Lower leg skin (tissue), 4 donors: ENCODE results near the gene IGSF21. TPM values are rescaled to one million over a fixed set of nuclear protein-coding genes. Genes with fewer than 3 reads are reported as not detected.

Experiments used
- DNase-seq, 2 donors: peaks; one replicate each; pipeline ENCODE4 v3.0.0-alpha.2; 2019; ENCODE audit warnings: low spot score in 2 of 2
- H3K4me3 ChIP-seq: fragments of 200-600 bp; sonication (generic); 2 replicates; pipeline ENCODE4 v1.5.1; 2017; ENCODE audit warnings: mild to moderate bottlenecking, low read depth; ENCODE audit not compliant: poor library complexity, severe bottlenecking
- CTCF ChIP-seq, 3 donors: fragments of 450-650 bp; IDR thresholded peaks; one replicate each; pipeline ENCODE4 v1.5.1; 2016; ENCODE audit warnings: antibody characterized with exemption in 3 of 3, mild to moderate bottlenecking in 3 of 3, moderate library complexity in 2 of 3
- POLR2A ChIP-seq, 2 donors: fragments of 450-650 bp; IDR thresholded peaks; one replicate each; pipeline ENCODE4 v1.6.1; 2016 to 2017; ENCODE audit warnings: antibody characterized with exemption in 2 of 2, mild to moderate bottlenecking in 1 of 2, moderate library complexity in 1 of 2
- WGBS, 2 donors: methylation state at CpG; one replicate each; pipeline ENCODE4 v1.1.5; 2018; 5-methylcytosine and 5-hydroxymethylcytosine counted together
- intact Hi-C: fragments of 100-400 bp; cut with DNase I; formaldehyde crosslinking; loops from one replicate; pipeline ENCODE4 v1.15.0; 2023; ENCODE audit warnings: low total_unique reads
- total RNA-seq, 4 donors: library from RNA; depleted of rRNA; stranded (reverse); fragments of >200 nt; gene quantifications; one replicate each; pipeline ENCODE4 v1.1.0, GENCODE V29; 2016

The IGSF21 gene
- total RNA-seq, 4 donors from 2014 or later, result 0.66 to 3.0 (median 1.3) TPM

DNA sequence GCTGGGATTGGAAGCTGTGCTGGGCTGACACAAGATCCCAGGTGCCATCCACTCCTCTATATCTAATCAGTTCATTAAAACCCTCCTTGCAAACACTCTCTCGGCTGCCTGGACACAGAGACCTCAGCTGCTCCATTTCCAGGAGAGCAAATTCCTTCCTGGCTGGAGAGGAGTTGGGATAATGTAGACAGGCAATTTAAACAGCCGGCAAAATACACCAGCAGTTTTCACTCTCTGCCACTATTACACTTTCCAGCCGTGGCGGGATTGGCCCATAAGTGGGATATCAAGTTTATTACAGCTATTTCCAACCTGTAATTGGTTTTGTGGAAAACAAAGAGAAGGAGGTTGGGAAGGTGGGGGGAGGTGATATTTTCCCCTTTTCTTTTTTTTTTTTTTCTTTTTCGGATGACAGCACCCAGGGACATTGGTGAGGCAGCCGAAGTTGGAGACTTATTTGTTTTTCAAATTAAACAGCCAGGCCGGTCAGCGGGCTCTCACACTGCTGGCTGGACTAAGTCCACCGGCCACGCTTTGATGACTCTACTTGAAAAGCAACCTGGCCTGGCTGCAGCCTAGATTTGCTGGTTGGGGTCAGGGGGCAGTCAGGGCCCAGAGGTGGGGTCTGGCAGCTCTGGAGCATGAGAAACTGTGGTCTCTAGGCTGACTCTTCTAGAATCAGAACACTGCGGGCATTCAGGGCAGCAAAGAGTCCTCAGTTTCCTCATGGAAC is 177.4 kb downstream of the IGSF21 start:
- no peak for DNase-seq
- H3K4me3 ChIP-seq, result no peak overlapping the region
- no peak for TF ChIP-seq CTCF (IDR thresholded peaks at IDR 0.05)
- intact Hi-C loops, result no loop called here
- WGBS, 2 donors, result 57 to 59% methylated on average over 11 of the region's 11 CpGs

GRCh38 chr1:18285538-18285924 is 177.9 kb downstream of the IGSF21 start:
- intact Hi-C loops, result no loop called here
- H3K4me3 ChIP-seq, result no peak overlapping the region
- 84% methylated on average over 7 of the region's 7 CpGs for WGBS, 2 donors
- no peak for DNase-seq
- no peak for TF ChIP-seq POLR2A (IDR thresholded peaks at IDR 0.05)
- TF ChIP-seq CTCF (IDR thresholded peaks at IDR 0.05), result no peak

DNA sequence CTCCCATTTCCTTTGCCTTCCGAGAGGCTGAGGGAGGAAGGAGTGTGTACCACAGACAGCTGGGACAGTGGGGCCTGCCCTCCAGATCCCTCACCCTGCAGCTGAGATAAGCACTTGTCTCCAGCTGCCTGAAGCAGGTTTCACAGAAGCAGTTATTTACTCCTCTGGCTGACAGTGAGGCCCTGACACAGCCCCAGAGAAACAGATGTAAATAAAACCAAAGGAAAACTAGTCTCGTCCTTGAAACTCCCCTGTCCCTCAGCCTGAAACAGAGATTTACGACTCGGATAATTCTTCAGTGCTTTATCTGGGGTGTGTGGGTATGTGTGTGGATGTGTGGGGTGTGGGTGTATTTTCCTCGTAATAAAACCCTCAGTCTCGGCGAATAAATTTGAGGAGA is 181.1 kb downstream of the IGSF21 start:
- DNase-seq, result no peak
- WGBS, 2 donors, result 34 to 39% methylated on average over 7 of the region's 7 CpGs
- intact Hi-C loops, result no loop called here
- no peak for TF ChIP-seq POLR2A (IDR thresholded peaks at IDR 0.05)
- TF ChIP-seq CTCF (IDR thresholded peaks at IDR 0.05), result no peak
- H3K4me3 ChIP-seq, result no peak overlapping the region

DNA sequence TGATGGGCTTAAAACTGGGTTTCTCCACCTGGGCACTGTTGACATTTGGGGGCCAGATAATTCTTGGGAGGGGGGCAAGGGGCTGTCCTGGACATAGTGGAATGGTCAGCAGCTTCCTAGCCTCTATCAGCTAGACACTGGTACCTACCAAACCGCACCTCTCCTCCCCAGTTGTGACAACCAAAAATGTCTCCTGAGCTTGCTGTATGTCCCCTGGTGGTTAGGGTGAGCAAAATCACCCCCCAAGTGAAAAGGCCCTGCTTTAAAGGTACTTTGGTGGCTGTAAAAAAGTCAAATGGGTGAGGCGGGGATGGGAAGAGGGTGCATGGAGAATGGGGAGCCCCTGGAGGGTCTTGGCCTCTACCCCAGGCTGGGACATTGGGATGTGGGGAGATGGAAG is 182.0 kb downstream of the IGSF21 start:
- H3K4me3 ChIP-seq, result no peak overlapping the region
- intact Hi-C loops, result no loop called here
- no peak for DNase-seq
- no peak for TF ChIP-seq POLR2A (IDR thresholded peaks at IDR 0.05)
- TF ChIP-seq CTCF (IDR thresholded peaks at IDR 0.05), result no peak
- WGBS, 2 donors, result 81 to 82% methylated on average over 2 of the region's 2 CpGs

- no peak overlapping the region for H3K4me3 ChIP-seq
- WGBS, 2 donors, result 43 to 46% methylated on average over 27 of the region's 27 CpGs
- TF ChIP-seq CTCF (IDR thresholded peaks at IDR 0.05) (no peak), POLR2A (IDR thresholded peaks at IDR 0.05) (no peak)
- DNase-seq, result no peak
- intact Hi-C loops, result loop anchor here (10.0 kb wide), 1 partner anchor 284 kb away; no protein-coding TSS in a partner anchor
Observed at GRCh38 chr1:18290740-18291412, 183.3 kb downstream of the IGSF21 start.
